OCI-LY1 (cell line): ENCODE measurements around the gene ZFPM1.

ENCODE experiments used
- H2AFZ ChIP-seq: fragments of 200-600 bp; sonication (generic), shearing (Covaris generic); 2 replicates; pipeline ENCODE4 v1.6.0; 2014; ENCODE audit warnings: antibody characterized with exemption, mild to moderate bottlenecking, low read length
- H3F3A ChIP-seq: fragments of 200-600 bp; sonication (generic), shearing (Covaris generic); 2 replicates; pipeline ENCODE4 v1.6.0; 2014; ENCODE audit warnings: mild to moderate bottlenecking, antibody characterized with exemption, low read length, moderate library complexity; ENCODE audit not compliant: insufficient read depth
- H3K27ac ChIP-seq: fragments of 200-600 bp; sonication (generic); 2 replicates; pipeline ENCODE4 v1.5.1; 2014; ENCODE audit warnings: low read length, mixed run types, mild to moderate bottlenecking, low read depth; ENCODE audit not compliant: poor library complexity, severe bottlenecking
- H3K27me3 ChIP-seq: fragments of 200-600 bp; sonication (generic); 2 replicates; pipeline ENCODE4 v1.6.0; 2014; ENCODE audit warnings: antibody characterized with exemption, mild to moderate bottlenecking, low read length, moderate library complexity; ENCODE audit not compliant: insufficient read depth
- H3K36me3 ChIP-seq: fragments of 200-600 bp; sonication (generic); 2 replicates; pipeline ENCODE4 v1.6.1; 2014; ENCODE audit warnings: mild to moderate bottlenecking, antibody characterized with exemption, low read length, moderate library complexity, mixed read lengths; ENCODE audit not compliant: insufficient read depth
- H3K4me1 ChIP-seq: fragments of 200-600 bp; sonication (generic); 2 replicates; pipeline ENCODE4 v1.5.1; 2014; ENCODE audit warnings: mild to moderate bottlenecking, low read length, moderate library complexity; ENCODE audit not compliant: insufficient read depth, severe bottlenecking
- H3K4me2 ChIP-seq: fragments of 200-600 bp; sonication (generic), shearing (Covaris generic); 2 replicates; pipeline ENCODE4 v1.6.1; 2014; ENCODE audit warnings: low read length
- H3K4me3 ChIP-seq: fragments of 200-600 bp; sonication (generic); 2 replicates; pipeline ENCODE4 v1.5.1; 2014; ENCODE audit warnings: low read length, low read depth, mild to moderate bottlenecking, mixed read lengths; ENCODE audit not compliant: poor library complexity, severe bottlenecking
- H3K79me2 ChIP-seq: fragments of 200-600 bp; shearing (Covaris generic); 2 replicates; pipeline ENCODE4 v1.6.1; 2016; ENCODE audit warnings: mixed run types, low read length, mixed read lengths; ENCODE audit not compliant: insufficient read depth
- H3K9ac ChIP-seq: fragments of 200-600 bp; sonication (generic), shearing (Covaris generic); 2 replicates; pipeline ENCODE4 v1.6.1; 2014; ENCODE audit warnings: mild to moderate bottlenecking, low read length, mixed read lengths
- H3K9me2 ChIP-seq: fragments of 200-600 bp; sonication (generic), shearing (Covaris generic); 2 replicates; pipeline ENCODE4 v1.6.1; 2014; ENCODE audit warnings: low read depth, mild to moderate bottlenecking, low read length, mixed read lengths
- H3K9me3 ChIP-seq: fragments of 200-600 bp; shearing (Covaris generic); 2 replicates; pipeline ENCODE4 v1.6.1; 2014; ENCODE audit warnings: low read length, mixed read lengths
- H4K20me1 ChIP-seq: fragments of 200-600 bp; sonication (generic), shearing (Covaris generic); 2 replicates; pipeline ENCODE4 v1.6.0; 2016; ENCODE audit warnings: mild to moderate bottlenecking, low read length; ENCODE audit not compliant: insufficient read depth
- EZH2 ChIP-seq: fragments of 200-600 bp; sonication (generic), shearing (Covaris generic); IDR thresholded peaks from 2 replicates; pipeline ENCODE4 v1.8.0; 2017; ENCODE audit warnings: borderline replicate concordance, mixed run types, mild to moderate bottlenecking, antibody characterized with exemption, low read length, moderate library complexity, mixed read lengths
- TF ChIP-seq, protein P1 (sequence below): fragments of 200-600 bp; sonication (generic), shearing (Covaris generic); IDR thresholded peaks from 2 replicates; pipeline ENCODE4 v1.5.1; 2017; ENCODE audit warnings: mild to moderate bottlenecking, antibody characterized with exemption, low read length, moderate library complexity, mixed read lengths

ZFPM1 gene

DNA sequence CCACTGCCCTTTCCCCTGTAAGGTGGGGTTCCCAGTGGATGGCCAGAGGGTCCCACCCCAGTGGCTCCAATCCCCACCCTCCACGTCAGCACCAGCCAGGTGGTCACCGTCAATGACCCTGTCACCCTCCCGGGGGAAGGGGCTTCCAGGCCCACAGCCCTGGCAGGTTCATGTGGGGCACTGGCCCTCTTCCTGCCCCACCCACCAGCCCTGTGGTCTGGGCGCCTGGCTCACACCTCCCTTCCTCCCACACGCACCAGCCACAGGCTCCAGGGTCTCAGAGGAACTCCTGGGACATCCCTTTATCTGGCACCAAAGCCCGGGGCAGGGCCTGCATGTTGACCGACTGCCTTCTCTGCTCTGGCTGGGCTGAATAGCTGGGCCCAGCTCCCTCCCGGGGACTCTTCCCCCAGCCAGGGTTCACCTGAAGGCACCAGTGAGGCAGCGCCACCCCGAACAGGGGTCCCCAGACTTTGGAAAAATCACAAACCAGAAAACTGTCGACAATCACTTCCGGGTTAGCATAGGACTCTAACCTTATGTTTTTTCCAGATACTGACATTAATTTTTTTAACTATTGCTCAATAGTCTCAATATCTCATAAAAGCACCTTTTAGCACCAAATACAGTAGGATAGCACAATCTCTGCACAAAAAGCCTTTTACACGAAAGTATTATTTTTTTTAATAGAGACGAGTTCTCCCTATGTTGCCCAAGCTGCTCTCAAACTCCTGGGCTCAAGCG lies 95.2 kb downstream of the ZFPM1 start:
- Histone ChIP-seq H4K20me1 (no peaks in the 10 kb centered on the region), H3F3A (no peaks in the 10 kb centered on the region), H3K9ac (no peak overlapping the region), H3K27me3 (peaks cover 8% of the 10 kb centered on the region), H3K4me1 (no peaks in the 10 kb centered on the region), H3K4me3 (no peak overlapping the region), H3K27ac (no peak overlapping the region), H3K9me2 (no peaks in the 10 kb centered on the region), H3K79me2 (no peaks in the 10 kb centered on the region), H3K9me3 (peaks cover 5% of the 10 kb centered on the region), H2AFZ (no peak overlapping the region), H3K36me3 (no peaks in the 10 kb centered on the region; the same call in 1 of the 2 replicates), H3K4me2 (no peak overlapping the region)
- TF ChIP-seq EZH2 = no peak
- TF ChIP-seq, protein P1, sequence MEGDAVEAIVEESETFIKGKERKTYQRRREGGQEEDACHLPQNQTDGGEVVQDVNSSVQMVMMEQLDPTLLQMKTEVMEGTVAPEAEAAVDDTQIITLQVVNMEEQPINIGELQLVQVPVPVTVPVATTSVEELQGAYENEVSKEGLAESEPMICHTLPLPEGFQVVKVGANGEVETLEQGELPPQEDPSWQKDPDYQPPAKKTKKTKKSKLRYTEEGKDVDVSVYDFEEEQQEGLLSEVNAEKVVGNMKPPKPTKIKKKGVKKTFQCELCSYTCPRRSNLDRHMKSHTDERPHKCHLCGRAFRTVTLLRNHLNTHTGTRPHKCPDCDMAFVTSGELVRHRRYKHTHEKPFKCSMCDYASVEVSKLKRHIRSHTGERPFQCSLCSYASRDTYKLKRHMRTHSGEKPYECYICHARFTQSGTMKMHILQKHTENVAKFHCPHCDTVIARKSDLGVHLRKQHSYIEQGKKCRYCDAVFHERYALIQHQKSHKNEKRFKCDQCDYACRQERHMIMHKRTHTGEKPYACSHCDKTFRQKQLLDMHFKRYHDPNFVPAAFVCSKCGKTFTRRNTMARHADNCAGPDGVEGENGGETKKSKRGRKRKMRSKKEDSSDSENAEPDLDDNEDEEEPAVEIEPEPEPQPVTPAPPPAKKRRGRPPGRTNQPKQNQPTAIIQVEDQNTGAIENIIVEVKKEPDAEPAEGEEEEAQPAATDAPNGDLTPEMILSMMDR = no peak

GRCh38 chr16:88548985-88549384 lies 95.9 kb downstream of the ZFPM1 start:
- TF ChIP-seq EZH2 = no peak
- TF ChIP-seq, protein P1 = no peak
- Histone ChIP-seq H2AFZ (no peak overlapping the region), H3K9ac (no peak overlapping the region), H3K4me3 (no peak overlapping the region), H3K79me2 (no peaks in the 10 kb centered on the region), H3K4me1 (no peaks in the 10 kb centered on the region), H3K27ac (no peak overlapping the region), H4K20me1 (no peaks in the 10 kb centered on the region), H3K9me3 (no peaks in the 10 kb centered on the region), H3K9me2 (no peaks in the 10 kb centered on the region), H3K4me2 (no peak overlapping the region), H3K36me3 (no peaks in the 10 kb centered on the region; the same call in 1 of the 2 replicates), H3K27me3 (peaks cover 9% of the 10 kb centered on the region), H3F3A (no peaks in the 10 kb centered on the region)

- Histone ChIP-seq H3K27ac (no peak overlapping the region), H3K79me2 (no peaks in the 10 kb centered on the region), H3K9me3 (no peaks in the 10 kb centered on the region), H3K9ac (no peak overlapping the region), H3K27me3 (peaks cover 12% of the 10 kb centered on the region), H3F3A (no peaks in the 10 kb centered on the region), H2AFZ (no peak overlapping the region), H3K36me3 (no peaks in the 10 kb centered on the region), H3K4me1 (no peaks in the 10 kb centered on the region), H3K4me2 (no peak overlapping the region), H3K4me3 (no peak overlapping the region), H4K20me1 (no peaks in the 10 kb centered on the region), H3K9me2 (no peaks in the 10 kb centered on the region)
- TF ChIP-seq, protein P1 = no peak
Measured at GRCh38 chr16:88549671-88550245, 96.7 kb downstream of the ZFPM1 start.
